Smooth muscle cell (in vitro differentiated cells): ENCODE results near the gene GRIN3B. TPM values are rescaled to one million over a fixed set of nuclear protein-coding genes. Genes with fewer than 3 reads are reported as not detected.

Experiments used
- DNase-seq: peaks from one replicate; lab custom pipeline; 2025; ENCODE audit not compliant: unreplicated experiment; lab: John Stamatoyannopoulos, UW
- H2AFZ ChIP-seq: fragments of 200-600 bp; sonication (generic); 2 replicates; pipeline ENCODE4 v1.6.0; 2016; ENCODE audit warnings: antibody characterized with exemption, low read depth, mild to moderate bottlenecking
- H3F3A ChIP-seq: fragments of 200-600 bp; sonication (generic); 2 replicates; pipeline ENCODE4 v1.6.0; 2017; ENCODE audit warnings: antibody characterized with exemption, low read depth
- H3K27ac ChIP-seq: fragments of 200-600 bp; sonication (generic); 2 replicates; pipeline ENCODE4 v1.5.1; 2016; ENCODE audit warnings: low read depth, mild to moderate bottlenecking
- H3K27me3 ChIP-seq: fragments of 200-600 bp; sonication (generic); 2 replicates; pipeline ENCODE4 v1.6.1; 2016; ENCODE audit warnings: low read depth, mild to moderate bottlenecking
- H3K36me3 ChIP-seq: fragments of 200-600 bp; sonication (generic); 2 replicates; pipeline ENCODE4 v1.5.1; 2016; ENCODE audit warnings: low read depth
- H3K4me1 ChIP-seq: fragments of 200-600 bp; sonication (generic); 2 replicates; pipeline ENCODE4 v1.5.1; 2016; ENCODE audit warnings: low read depth
- H3K4me2 ChIP-seq: fragments of 200-600 bp; sonication (generic); 2 replicates; pipeline ENCODE4 v1.6.0; 2016; ENCODE audit warnings: mild to moderate bottlenecking
- H3K4me3 ChIP-seq: fragments of 200-600 bp; sonication (generic); 2 replicates; pipeline ENCODE4 v1.5.1; 2016; ENCODE audit warnings: mild to moderate bottlenecking
- H3K79me2 ChIP-seq: fragments of 200-600 bp; sonication (generic); 2 replicates; pipeline ENCODE4 v1.6.0; 2016; ENCODE audit warnings: low read depth, mild to moderate bottlenecking
- H3K9ac ChIP-seq: fragments of 200-600 bp; sonication (generic); 2 replicates; pipeline ENCODE4 v1.6.0; 2016; ENCODE audit warnings: low read depth
- H3K9me3 ChIP-seq: fragments of 200-600 bp; sonication (generic); replicated peaks from 2 replicates; pipeline ENCODE4 v1.5.1; 2016; ENCODE audit warnings: low read depth
- H4K20me1 ChIP-seq: fragments of 200-600 bp; sonication (generic); 2 replicates; pipeline ENCODE4 v1.6.0; 2016; ENCODE audit warnings: low read depth
- WGBS: methylation state at CpG from one replicate; pipeline ENCODE4 v1.1.7; 2016; ENCODE audit warnings: low lambda C conversion rate; 5-methylcytosine and 5-hydroxymethylcytosine counted together
- polyA plus RNA-seq: library from polyadenylated mRNA; unstranded; fragments of >200 nt; fragmentation: Nextera tagmentation; extraction: Ambion mirVana; gene quantifications from 2 replicates; pipeline ENCODE4 v1.2.1, GENCODE V29; 2016
- total RNA-seq: library from RNA; depleted of rRNA; stranded (reverse); fragments of >200 nt; gene quantifications from 2 replicates; pipeline ENCODE4 v1.2.3, GENCODE V29; 2014
- TF ChIP-seq, protein P1 (sequence below): fragments of 200-600 bp; sonication (generic); IDR thresholded peaks from 2 replicates; pipeline ENCODE4 v1.5.1; 2017; ENCODE audit warnings: borderline replicate concordance, mild to moderate bottlenecking, antibody characterized with exemption; ENCODE audit not compliant: insufficient read depth, poor library complexity, severe bottlenecking

Gene GRIN3B
- total and polyA plus RNA-seq, 2 experiments from 2014 or later = 1.2 to 12.6 TPM

DNA sequence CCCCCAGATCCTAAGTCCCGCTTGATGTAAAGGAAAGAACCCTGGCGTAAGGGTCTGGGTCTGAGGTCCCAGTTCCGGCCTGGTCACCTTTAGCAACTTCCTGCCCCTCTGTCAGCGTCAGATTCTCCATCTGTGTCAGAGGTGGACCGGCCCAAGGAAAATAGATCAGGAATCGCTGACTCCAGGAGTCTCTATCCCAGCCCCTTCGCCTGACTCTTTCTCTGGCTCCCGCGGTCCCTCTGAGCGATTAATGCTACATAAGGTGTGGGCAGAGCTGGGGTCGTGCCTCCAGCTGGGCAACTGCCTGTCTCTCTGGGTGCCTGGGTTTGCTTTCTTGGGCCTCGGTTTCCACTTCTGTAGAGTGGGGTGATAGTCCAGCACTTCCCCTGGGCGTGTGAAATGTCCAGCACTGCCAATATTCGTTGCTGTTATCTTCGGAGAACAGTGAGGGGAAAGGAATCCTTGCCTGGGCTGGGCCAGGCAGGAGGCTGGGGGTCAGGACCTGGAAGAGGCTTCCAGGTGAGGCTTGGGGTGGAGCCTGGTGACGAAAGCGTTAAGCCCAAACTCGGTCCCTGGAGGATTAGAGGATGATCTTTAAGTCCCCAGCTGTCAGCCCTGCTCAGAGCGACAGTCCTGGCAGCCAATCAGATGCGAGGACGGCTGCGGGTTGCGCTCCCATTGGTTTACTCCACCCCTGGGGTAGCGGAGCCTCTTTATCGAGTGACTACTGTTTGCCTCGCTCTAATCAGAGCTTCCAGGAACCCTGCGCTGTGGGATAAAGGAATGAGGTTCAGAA lies 40.5 kb downstream of the GRIN3B start:
- no peak overlapping the region for H2AFZ ChIP-seq
- TF ChIP-seq, protein P1, sequence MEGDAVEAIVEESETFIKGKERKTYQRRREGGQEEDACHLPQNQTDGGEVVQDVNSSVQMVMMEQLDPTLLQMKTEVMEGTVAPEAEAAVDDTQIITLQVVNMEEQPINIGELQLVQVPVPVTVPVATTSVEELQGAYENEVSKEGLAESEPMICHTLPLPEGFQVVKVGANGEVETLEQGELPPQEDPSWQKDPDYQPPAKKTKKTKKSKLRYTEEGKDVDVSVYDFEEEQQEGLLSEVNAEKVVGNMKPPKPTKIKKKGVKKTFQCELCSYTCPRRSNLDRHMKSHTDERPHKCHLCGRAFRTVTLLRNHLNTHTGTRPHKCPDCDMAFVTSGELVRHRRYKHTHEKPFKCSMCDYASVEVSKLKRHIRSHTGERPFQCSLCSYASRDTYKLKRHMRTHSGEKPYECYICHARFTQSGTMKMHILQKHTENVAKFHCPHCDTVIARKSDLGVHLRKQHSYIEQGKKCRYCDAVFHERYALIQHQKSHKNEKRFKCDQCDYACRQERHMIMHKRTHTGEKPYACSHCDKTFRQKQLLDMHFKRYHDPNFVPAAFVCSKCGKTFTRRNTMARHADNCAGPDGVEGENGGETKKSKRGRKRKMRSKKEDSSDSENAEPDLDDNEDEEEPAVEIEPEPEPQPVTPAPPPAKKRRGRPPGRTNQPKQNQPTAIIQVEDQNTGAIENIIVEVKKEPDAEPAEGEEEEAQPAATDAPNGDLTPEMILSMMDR = no peak
- H3K36me3 ChIP-seq = no peaks in the 10 kb centered on the region
- no peaks in the 10 kb centered on the region for H3K27me3 ChIP-seq
- peaks cover 6% of the 10 kb centered on the region for H3K4me1 ChIP-seq
- H3K9me3 ChIP-seq = no peaks in the 10 kb centered on the region
- DNase-seq = peak; percentile 38
- H3K27ac ChIP-seq = no peak overlapping the region
- 9% methylated on average over 27 of the region's 27 CpGs for WGBS
- no peak overlapping the region for H3K9ac ChIP-seq
- H3K4me2 ChIP-seq = peak overlapping the region; percentile 87
- H3K4me3 ChIP-seq = peak overlapping the region; percentile 54
- no peaks in the 10 kb centered on the region for H3F3A ChIP-seq
- peaks cover 40% of the 10 kb centered on the region for H4K20me1 ChIP-seq
- H3K79me2 ChIP-seq = peaks cover 5% of the 10 kb centered on the region

DNA sequence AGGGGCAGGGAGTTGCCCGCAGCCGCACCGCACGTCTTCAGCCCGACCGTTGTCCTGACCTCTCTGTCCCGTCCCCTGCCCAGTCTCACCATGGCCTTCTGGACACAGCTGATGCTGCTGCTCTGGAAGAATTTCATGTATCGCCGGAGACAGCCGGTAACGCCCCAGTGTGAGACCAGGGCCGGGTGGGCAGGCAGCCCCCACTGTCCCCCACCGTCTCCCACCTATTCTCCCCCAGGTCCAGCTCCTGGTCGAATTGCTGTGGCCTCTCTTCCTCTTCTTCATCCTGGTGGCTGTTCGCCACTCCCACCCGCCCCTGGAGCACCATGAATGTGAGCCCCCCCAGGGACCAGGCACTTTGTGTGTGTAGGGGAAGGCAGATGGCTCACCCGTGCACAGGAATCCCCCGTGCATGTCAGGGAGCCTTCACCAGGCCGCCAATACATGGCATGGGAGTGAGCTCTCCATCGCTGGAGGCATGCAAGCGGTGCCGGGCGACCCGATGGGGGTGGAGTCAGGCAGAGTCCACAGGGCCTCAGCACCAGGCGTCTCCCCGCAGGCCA lies 41.1 kb downstream of the GRIN3B start:
- H3K9ac ChIP-seq = no peak overlapping the region
- no peak for DNase-seq
- peak overlapping the region; percentile 54 for H3K4me3 ChIP-seq
- H3K27ac ChIP-seq = no peak overlapping the region
- H3K4me1 ChIP-seq = peaks cover 6% of the 10 kb centered on the region
- H3K79me2 ChIP-seq = no peaks in the 10 kb centered on the region
- H3K27me3 ChIP-seq = no peaks in the 10 kb centered on the region
- peak overlapping the region; percentile 87 for H3K4me2 ChIP-seq
- no peaks in the 10 kb centered on the region for H3F3A ChIP-seq
- 55% methylated on average over 25 of the region's 26 CpGs for WGBS
- peaks cover 33% of the 10 kb centered on the region for H4K20me1 ChIP-seq
- H2AFZ ChIP-seq = no peak overlapping the region
- H3K36me3 ChIP-seq = no peaks in the 10 kb centered on the region
- H3K9me3 ChIP-seq = no peaks in the 10 kb centered on the region
- TF ChIP-seq, protein P1 = no peak

DNA sequence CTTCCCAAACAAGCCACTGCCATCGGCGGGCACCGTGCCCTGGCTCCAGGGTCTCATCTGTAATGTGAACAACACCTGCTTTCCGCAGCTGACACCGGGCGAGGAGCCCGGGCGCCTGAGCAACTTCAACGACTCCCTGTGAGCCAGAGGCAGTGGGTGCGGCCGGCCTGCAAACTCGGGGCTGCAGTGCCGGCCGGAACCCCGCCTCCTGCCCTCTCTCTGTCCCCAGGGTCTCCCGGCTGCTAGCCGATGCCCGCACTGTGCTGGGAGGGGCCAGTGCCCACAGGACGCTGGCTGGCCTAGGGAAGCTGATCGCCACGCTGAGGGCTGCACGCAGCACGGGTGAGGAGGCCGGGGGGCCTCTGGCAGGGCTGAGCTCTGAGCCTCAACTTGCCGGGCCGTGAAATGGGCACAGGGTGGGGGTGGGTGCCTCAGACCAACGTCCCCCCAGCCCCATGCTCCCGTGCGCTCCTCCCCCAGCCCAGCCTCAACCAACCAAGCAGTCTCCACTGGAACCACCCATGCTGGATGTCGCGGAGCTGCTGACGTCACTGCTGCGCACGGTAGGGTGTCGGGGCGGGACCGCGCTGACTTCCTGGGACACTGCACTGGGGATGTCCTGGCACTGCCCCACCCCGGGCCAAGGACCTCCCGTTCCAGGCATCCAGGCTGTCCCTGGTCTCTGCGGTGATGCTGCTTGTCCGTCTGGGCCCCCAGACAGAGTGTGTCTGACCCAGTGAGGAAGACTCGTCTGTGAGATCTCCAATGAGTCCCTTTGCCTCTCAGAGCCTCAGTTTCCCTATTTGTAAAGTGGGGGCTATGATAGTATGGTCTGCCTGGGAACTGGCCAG lies 41.8 kb downstream of the GRIN3B start:
- Histone ChIP-seq H3K79me2 (no peaks in the 10 kb centered on the region), H4K20me1 (peaks cover 26% of the 10 kb centered on the region), H3K36me3 (no peaks in the 10 kb centered on the region), H2AFZ (no peak overlapping the region), H3K4me3 (no peak overlapping the region), H3K27me3 (no peaks in the 10 kb centered on the region), H3K4me2 (no peak overlapping the region), H3F3A (no peaks in the 10 kb centered on the region), H3K9ac (no peak overlapping the region), H3K9me3 (no peaks in the 10 kb centered on the region), H3K27ac (no peak overlapping the region), H3K4me1 (peaks cover 6% of the 10 kb centered on the region)
- TF ChIP-seq, protein P1 = no peak
- 96% methylated on average over 38 of the region's 43 CpGs for WGBS
- DNase-seq = no peak
